Skeletal muscle tissue (tissue), 4 donors: ENCODE results near the gene KIT. TPM values are rescaled to one million over a fixed set of nuclear protein-coding genes. Genes with fewer than 3 reads are reported as not detected.

Experiments used
- H3K27ac ChIP-seq: one replicate; pipeline ENCODE4 v1.7.0; 2013; ENCODE audit warnings: mild to moderate bottlenecking, low read depth, low read length, inconsistent platforms
- H3K27me3 ChIP-seq, 3 donors: one replicate each; pipeline ENCODE4 v1.7.0; 2013; ENCODE audit warnings: low read length in 3 of 3; ENCODE audit not compliant: control insufficient read depth in 3 of 3, insufficient read depth in 3 of 3
- H3K36me3 ChIP-seq, 3 donors: one replicate each; pipeline ENCODE4 v1.7.0; 2013; ENCODE audit warnings: low read length in 3 of 3; ENCODE audit not compliant: control insufficient read depth in 3 of 3, insufficient read depth in 3 of 3
- H3K4me1 ChIP-seq, 3 donors: one replicate each; pipeline ENCODE4 v1.7.0; 2013; ENCODE audit warnings: low read length in 3 of 3, mild to moderate bottlenecking in 3 of 3; ENCODE audit not compliant: control insufficient read depth in 3 of 3, insufficient read depth in 3 of 3
- H3K4me3 ChIP-seq, 3 donors: one replicate each; pipeline ENCODE4 v1.7.0; 2013; ENCODE audit warnings: low read length in 3 of 3
- H3K9ac ChIP-seq, 3 donors: one replicate each; pipeline ENCODE4 v1.7.0; 2013; ENCODE audit warnings: low read length in 3 of 3, mild to moderate bottlenecking in 3 of 3, moderate library complexity in 2 of 3, low read depth in 1 of 3
- H3K9me3 ChIP-seq, 3 donors: one replicate each; pipeline ENCODE4 v1.7.0; 2013; ENCODE audit warnings: low read length in 3 of 3; ENCODE audit not compliant: control insufficient read depth in 3 of 3
- total RNA-seq: library from RNA; depleted of rRNA; stranded (reverse); fragments of >200 nt; gene quantifications from one replicate; pipeline ENCODE4 v1.2.3, GENCODE V29; 2014
- donor health status: Osteomylitis.

KIT gene
- total RNA-seq, 1 donor from 2014 or later: 11.5 TPM

DNA sequence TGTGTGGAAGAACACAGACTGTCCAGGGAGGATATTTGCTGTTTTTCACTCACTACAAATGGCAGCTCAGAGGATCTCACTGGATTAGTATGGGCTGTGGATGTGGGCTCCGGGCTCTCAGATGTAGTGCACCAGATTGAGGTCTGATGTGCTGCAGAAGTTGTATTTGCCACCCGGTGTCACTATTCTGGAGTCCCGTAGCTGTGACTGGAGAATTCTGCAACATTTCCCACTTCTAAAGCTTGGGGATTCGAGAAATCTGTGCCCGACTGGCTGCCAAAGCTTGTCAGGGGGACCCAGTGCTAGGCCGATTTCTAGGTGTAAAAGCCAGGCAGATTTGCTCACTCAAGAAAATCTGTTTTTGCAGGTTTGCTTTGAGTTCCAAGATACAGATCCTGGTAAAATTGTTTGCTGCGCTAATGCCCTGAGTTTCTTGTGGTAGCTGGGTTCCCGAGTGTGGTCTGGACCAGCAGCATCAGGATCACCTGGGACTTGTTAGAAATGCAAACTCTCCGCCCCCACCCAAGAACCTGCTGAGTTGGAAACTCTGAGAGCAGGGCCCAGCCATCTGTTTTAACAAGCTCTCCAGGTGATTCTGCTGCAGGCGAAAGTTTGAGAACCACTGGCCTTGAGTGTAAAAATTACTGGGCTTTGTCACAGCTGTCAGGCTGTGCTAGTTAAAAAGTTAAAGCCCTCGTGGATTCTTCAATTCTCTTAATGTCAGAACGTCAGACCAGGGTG lies 18.1 kb downstream of the KIT start:
- Histone ChIP-seq H3K9ac (no peak overlapping the region), H3K4me3 (no peak overlapping the region), H3K27me3 (no peaks in the 10 kb centered on the region), H3K9me3 (no peaks in the 10 kb centered on the region), H3K4me1 (no peaks in the 10 kb centered on the region), H3K36me3 (no peaks in the 10 kb centered on the region), H3K27ac (no peak overlapping the region)

DNA sequence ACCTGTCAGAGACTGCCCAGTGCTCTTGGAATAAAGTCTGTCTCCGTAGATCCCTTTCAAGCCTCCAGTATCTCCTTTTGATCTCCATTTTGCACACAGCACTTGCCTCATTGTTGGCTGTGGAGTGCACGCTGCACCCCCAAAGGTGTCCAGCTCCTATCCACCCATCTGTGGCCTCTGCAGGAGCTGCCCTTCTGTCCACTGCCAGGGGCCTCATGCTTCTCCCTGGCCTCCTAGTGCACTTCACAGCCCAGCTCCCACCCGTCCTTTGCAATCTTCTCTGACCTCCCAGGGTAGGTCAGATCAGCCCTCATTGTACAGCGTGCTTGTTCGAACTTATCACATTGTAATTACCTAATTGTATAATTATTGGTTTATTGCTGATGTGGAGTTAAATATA lies 18.9 kb downstream of the KIT start:
- no peaks in the 10 kb centered on the region for H3K9me3 ChIP-seq
- no peaks in the 10 kb centered on the region for H3K27me3 ChIP-seq
- H3K36me3 ChIP-seq: no peaks in the 10 kb centered on the region
- H3K4me1 ChIP-seq: no peaks in the 10 kb centered on the region
- H3K9ac ChIP-seq: no peak overlapping the region
- no peak overlapping the region for H3K27ac ChIP-seq
- H3K4me3 ChIP-seq: no peak overlapping the region

DNA sequence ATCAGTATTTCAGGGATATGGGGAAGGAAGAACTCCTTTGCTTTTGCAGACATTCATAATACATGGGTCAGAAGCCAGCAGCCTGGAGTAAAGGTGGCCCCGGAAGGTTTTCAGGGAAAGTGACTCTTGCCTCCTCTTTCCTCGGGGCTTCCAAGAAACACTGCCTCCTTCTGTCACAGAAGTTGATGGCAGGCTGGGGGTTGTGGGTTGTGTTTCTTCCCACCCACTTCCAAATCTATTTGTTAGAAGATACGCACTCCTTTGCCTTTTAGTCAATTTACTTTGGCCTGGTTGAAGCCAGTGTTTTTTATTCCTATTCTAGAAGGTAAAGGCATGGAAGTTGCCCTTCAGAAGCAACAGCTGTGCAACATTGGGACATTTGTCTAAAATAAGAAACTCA lies 19.7 kb downstream of the KIT start:
- Histone ChIP-seq H3K27ac (no peak overlapping the region), H3K36me3 (no peaks in the 10 kb centered on the region), H3K9me3 (no peaks in the 10 kb centered on the region), H3K9ac (no peak overlapping the region), H3K4me1 (no peaks in the 10 kb centered on the region), H3K4me3 (no peak overlapping the region), H3K27me3 (no peaks in the 10 kb centered on the region)

DNA sequence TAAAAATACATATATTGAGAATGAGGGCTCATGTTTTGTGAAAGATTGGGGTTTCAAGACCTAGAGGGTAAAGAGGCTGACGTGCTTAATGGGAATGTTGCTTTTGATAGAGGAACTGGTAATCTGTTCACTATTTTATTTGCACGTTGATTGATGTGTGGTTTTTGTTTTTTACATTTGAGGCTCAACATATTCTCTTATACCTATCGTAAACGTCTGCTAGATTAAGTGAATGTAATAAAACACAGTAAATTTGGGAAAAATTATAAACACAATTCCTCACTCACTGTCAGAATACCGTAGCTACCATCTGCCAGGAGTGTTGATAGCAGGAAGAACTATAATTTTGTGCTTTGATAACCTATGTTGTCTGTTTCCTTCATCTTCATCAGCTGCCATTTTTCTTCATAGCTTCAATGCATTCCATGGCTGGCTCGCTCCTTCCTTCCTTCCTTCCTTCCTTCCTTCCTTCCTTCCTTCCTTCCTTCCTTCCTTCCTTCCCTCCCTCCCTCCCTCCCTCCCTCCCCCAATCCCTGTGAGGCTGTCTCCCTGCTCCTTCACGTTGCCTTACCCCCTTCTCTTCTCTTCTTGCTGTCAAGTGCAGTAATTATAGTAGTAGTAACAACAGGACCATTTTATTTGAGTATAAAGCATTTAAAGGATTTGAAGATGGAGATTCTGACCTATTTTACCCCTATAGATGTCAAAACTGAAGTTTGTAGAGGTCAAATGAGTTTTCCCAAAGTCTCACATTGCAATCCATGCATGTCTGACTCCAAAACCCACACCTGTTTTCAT lies 20.3 kb downstream of the KIT start:
- Histone ChIP-seq H3K9me3 (no peaks in the 10 kb centered on the region), H3K9ac (no peak overlapping the region), H3K27me3 (no peaks in the 10 kb centered on the region), H3K27ac (no peak overlapping the region), H3K4me3 (no peak overlapping the region), H3K4me1 (no peaks in the 10 kb centered on the region), H3K36me3 (no peaks in the 10 kb centered on the region)

DNA sequence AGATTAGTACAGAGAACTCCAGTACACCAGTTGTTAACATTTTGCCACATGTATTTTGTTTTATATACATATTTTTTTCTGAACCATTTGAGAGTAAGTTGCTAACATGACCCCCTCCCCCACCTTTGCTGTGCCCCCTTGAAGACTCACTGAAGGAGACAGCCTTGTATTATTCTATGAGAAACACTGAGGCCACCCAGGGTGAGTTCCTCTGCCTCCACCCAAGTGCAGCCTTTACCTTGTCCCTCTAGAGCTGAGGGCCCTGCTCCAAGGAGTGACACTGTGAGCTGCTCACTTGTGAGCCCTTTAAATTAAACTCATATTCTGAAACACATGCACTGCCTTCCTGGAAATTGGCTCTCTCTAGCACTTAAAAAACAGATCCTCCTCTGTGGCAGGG lies 21.1 kb downstream of the KIT start:
- no peaks in the 10 kb centered on the region for H3K27me3 ChIP-seq

DNA sequence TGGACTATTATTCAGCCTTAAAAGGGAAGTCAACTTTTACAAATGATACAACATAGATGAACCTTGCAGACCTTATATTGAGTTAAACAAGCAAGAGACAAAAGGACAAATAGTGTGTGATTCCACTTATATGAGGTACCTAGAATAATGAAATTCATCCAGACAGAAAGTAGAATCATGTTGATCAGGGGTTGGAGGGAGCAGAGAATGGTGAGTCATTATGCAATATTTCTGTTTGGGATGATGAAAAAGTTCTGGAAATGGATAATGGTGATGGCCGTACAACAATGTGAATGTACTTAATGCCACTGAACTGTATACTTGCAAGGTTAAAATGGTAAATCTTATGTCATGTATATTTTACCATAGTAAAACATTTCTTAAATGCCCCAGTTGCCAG lies 22.1 kb downstream of the KIT start:
- Histone ChIP-seq H3K9me3 (no peaks in the 10 kb centered on the region), H3K4me3 (no peak overlapping the region), H3K4me1 (no peaks in the 10 kb centered on the region), H3K9ac (no peak overlapping the region), H3K36me3 (no peaks in the 10 kb centered on the region), H3K27ac (no peak overlapping the region), H3K27me3 (no peaks in the 10 kb centered on the region)

More for the DNA sequence above, 21.1 kb downstream of the KIT start:
- Histone ChIP-seq H3K4me1 (no peaks in the 10 kb centered on the region), H3K9ac (no peak overlapping the region), H3K36me3 (no peaks in the 10 kb centered on the region), H3K4me3 (no peak overlapping the region), H3K27ac (no peak overlapping the region), H3K9me3 (no peaks in the 10 kb centered on the region)

DNA sequence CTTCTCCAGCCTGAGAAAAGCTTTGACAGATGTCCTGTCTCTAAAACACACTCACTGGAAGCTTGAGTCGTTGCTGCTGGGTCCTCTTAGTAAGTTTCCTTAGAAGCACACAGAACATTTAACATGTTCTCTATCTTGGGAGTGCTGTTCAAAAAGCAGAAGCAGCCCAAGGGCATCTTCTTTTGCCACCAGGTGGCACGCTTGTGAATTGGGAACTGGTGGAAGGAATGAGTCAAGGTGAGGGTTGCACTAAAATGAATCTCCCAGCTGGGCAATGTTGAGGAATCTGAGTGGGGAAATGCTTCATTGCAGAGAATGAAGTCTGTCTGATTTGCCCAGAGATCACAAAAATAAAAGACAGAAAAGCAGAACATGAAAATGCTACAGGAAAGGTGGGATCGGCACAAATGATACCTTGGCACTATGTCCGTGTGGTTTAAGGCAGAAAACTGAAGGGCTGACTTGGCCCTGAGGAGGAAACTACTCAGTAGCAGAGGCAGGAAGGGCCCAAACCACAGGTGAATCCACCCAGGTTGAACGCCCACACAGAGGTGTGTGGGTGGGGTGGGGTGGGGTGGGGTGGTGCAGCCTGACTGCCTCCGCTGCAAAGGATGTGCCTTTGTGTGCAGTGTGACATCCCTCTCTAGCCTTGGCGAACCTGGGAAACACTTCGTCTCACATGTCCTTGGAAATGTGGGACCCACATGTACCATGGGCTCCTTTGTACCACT lies 26.0 kb downstream of the KIT start:
- H3K9me3 ChIP-seq: no peaks in the 10 kb centered on the region
- H3K4me1 ChIP-seq: peaks cover 0 to 3% (median 0%) of the 10 kb centered on the region in 3 donors
- H3K4me3 ChIP-seq: no peak overlapping the region
- H3K27me3 ChIP-seq: no peaks in the 10 kb centered on the region
- no peak overlapping the region for H3K9ac ChIP-seq
- H3K27ac ChIP-seq: no peak overlapping the region
- H3K36me3 ChIP-seq: no peaks in the 10 kb centered on the region

DNA sequence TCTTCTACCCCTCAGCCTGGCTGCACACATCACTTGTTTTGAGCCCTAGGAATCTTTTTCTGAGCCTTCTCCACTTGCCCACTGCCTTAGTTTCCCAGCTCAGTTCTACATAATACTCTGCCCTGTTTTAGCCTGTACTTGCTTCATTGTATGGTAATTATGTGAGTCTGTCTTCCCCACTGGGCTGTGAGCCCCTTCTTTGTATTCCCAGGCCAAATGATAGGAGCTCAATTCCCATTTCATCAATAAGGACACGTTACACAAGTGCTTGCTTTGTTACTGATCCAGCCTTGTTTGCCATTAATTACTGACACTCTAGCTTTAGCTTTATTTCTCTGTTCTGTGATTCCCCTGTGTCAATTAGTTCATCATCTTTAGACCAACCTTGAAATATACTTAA lies 28.1 kb downstream of the KIT start:
- H3K4me3 ChIP-seq: no peak overlapping the region
- no peak overlapping the region for H3K9ac ChIP-seq
- peaks cover 0 to 3% (median 0%) of the 10 kb centered on the region in 3 donors for H3K4me1 ChIP-seq
- no peak overlapping the region for H3K27ac ChIP-seq
- no peaks in the 10 kb centered on the region for H3K36me3 ChIP-seq
- no peaks in the 10 kb centered on the region for H3K27me3 ChIP-seq
- no peaks in the 10 kb centered on the region for H3K9me3 ChIP-seq

DNA sequence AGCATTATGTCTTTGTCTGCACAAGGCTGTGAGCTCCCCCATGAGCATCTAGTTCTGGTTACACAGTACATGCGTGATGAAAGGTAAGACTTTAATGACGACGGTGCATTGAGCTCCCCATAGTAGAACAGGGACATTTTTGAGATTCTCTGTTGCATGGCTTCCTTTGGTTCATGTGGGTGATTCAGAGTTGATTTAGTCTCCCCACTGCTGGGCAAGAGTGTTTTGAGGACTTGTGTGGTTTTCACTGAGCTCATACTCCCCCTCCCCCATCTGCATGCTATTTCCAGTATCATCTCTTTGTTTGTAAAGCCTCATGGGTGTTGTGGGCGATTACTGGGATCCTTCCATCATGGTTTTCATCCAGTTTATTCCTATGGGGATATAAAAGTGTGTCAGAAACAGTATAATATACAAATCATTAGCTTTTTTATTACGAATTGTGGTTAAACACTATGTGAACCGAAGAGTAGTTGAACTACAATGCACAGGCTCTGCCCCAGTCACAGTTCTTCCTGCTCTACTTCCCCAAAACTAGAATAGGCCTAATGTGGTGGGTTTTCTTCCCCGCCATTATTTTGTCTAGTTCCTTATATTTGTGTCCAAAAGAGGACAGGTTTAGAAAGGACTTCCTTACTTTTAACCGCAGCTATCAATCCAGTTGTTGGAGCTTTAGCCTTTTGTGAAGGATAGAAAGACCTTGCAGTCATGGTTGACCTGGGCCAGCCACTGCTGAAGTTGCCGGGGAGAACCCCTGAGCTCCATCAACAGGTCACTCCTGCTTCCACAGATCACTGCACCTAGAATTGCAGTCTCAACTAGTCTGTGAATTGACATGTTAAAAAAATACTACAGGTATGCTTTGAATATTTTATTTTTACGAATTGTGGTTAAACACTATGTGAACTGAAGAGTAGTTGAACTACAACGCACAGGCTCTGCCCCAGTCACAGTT lies 30.4 kb downstream of the KIT start:
- Histone ChIP-seq H3K27ac (no peak overlapping the region), H3K4me1 (peaks cover 0 to 3% (median 0%) of the 10 kb centered on the region in 3 donors), H3K4me3 (no peak overlapping the region), H3K27me3 (no peaks in the 10 kb centered on the region), H3K9ac (no peak overlapping the region), H3K9me3 (no peaks in the 10 kb centered on the region), H3K36me3 (no peaks in the 10 kb centered on the region)
